ENCODE results near the gene LGALS3BP. TPM values are rescaled to one million over a fixed set of nuclear protein-coding genes. Genes with fewer than 3 reads are reported as not detected.

LGALS3BP gene
- total RNA-seq, 1 donor from 2014 or later = 393 TPM

- DNase-seq (ENCODE audit: low spot score) = no peak
These were observed 19.5 kb upstream of the LGALS3BP start for GRCh38 chr17:78999056-78999768.

- no peak for DNase-seq (ENCODE audit: low spot score)
These were observed 18.8 kb upstream of the LGALS3BP start for GRCh38 chr17:78998311-78999055.

- no peak for DNase-seq (ENCODE audit: low spot score)
These were observed 18.2 kb upstream of the LGALS3BP start for GRCh38 chr17:78997881-78998280.

GRCh38 chr17:78997231-78997741, 17.6 kb upstream of the LGALS3BP start:
- no peak for DNase-seq (ENCODE audit: low spot score)

GRCh38 chr17:78996781-78997201, 17.1 kb upstream of the LGALS3BP start:
- no peak for DNase-seq (ENCODE audit: low spot score)

- peak; percentile 59 for DNase-seq (ENCODE audit: low spot score)
These were observed 16.2 kb upstream of the LGALS3BP start for GRCh38 chr17:78995761-78996451.

GRCh38 chr17:78995022-78995760, 15.5 kb upstream of the LGALS3BP start:
- DNase-seq (ENCODE audit: low spot score) = no peak

- no peak for DNase-seq (ENCODE audit: low spot score)
These were observed 14.4 kb upstream of the LGALS3BP start for GRCh38 chr17:78993981-78994671.

- no peak for DNase-seq (ENCODE audit: low spot score)
These were observed 13.7 kb upstream of the LGALS3BP start for GRCh38 chr17:78993241-78993956.

- no peak for DNase-seq (ENCODE audit: low spot score)
These were observed 13.0 kb upstream of the LGALS3BP start for GRCh38 chr17:78992542-78993212.

GRCh38 chr17:78991906-78992532, 12.3 kb upstream of the LGALS3BP start:
- no peak for DNase-seq (ENCODE audit: low spot score)

- DNase-seq (ENCODE audit: low spot score) = no peak
These were observed 11.5 kb upstream of the LGALS3BP start for GRCh38 chr17:78991017-78991738.

GRCh38 chr17:78990349-78991016, 10.8 kb upstream of the LGALS3BP start:
- DNase-seq (ENCODE audit: low spot score) = no peak

- no peak for DNase-seq (ENCODE audit: low spot score)
These were observed 8.4 kb upstream of the LGALS3BP start for GRCh38 chr17:78988152-78988551.

- no peak for DNase-seq (ENCODE audit: low spot score)
These were observed 7.1 kb upstream of the LGALS3BP start for GRCh38 chr17:78986649-78987328.

GRCh38 chr17:78986048-78986648, 6.4 kb upstream of the LGALS3BP start:
- no peak for DNase-seq (ENCODE audit: low spot score)

- no peak for DNase-seq (ENCODE audit: low spot score)
These were observed 5.7 kb upstream of the LGALS3BP start for GRCh38 chr17:78985395-78985794.

Data from ureter (tissue), 1 donor.